Measurements from ENCODE around the gene TMEM131.

Gene TMEM131

GRCh38 chr2:97734061-97735051, 261.4 kb downstream of the TMEM131 start:
- TF ChIP-seq REST (IDR thresholded peaks at IDR 0.05; ENCODE audit: insufficient replicate concordance, low read depth) (no peak), POLR2AphosphoS5 (IDR thresholded peaks at IDR 0.05; ENCODE audit: low read depth) (no peak), GABPA (IDR thresholded peaks at IDR 0.05; ENCODE audit: low read depth) (no peak), SPI1 (IDR thresholded peaks at IDR 0.05; ENCODE audit: borderline replicate concordance, low read depth) (no peak), CTCF (IDR thresholded peaks at IDR 0.05; ENCODE audit: insufficient read depth, low read length) (no peak)
- H3K4me3 ChIP-seq (replicated peaks; ENCODE audit: insufficient read depth, low read length), result no peak overlapping the region
- DNase-seq (ENCODE audit: low read depth in 1 of 2, low spot score in 1 of 2), result no peak
- no peak overlapping the region for H3K27ac ChIP-seq (replicated peaks)
- H3K27me3 ChIP-seq (ENCODE audit: insufficient read depth, poor library complexity, severe bottlenecking), result no peaks in the 10 kb centered on the region

GRCh38 chr2:97733341-97734035, 262.3 kb downstream of the TMEM131 start:
- DNase-seq (ENCODE audit: low read depth in 1 of 2, low spot score in 1 of 2), result no peak
- no peaks in the 10 kb centered on the region for H3K27me3 ChIP-seq (ENCODE audit: insufficient read depth, poor library complexity, severe bottlenecking)
- no peak overlapping the region for H3K4me3 ChIP-seq (replicated peaks; ENCODE audit: insufficient read depth, low read length)
- no peak overlapping the region for H3K27ac ChIP-seq (replicated peaks)
- no peak for TF ChIP-seq CTCF (IDR thresholded peaks at IDR 0.05; ENCODE audit: insufficient read depth, low read length)
- no peak for TF ChIP-seq POLR2AphosphoS5 (IDR thresholded peaks at IDR 0.05; ENCODE audit: low read depth)
- TF ChIP-seq GABPA (IDR thresholded peaks at IDR 0.05; ENCODE audit: low read depth), result no peak
- TF ChIP-seq SPI1 (IDR thresholded peaks at IDR 0.05; ENCODE audit: borderline replicate concordance, low read depth), result no peak
- no peak for TF ChIP-seq REST (IDR thresholded peaks at IDR 0.05; ENCODE audit: insufficient replicate concordance, low read depth)

- no peak overlapping the region for H3K4me3 ChIP-seq (replicated peaks; ENCODE audit: insufficient read depth, low read length)
- H3K27ac ChIP-seq (replicated peaks), result no peak overlapping the region
- no peaks in the 10 kb centered on the region for H3K27me3 ChIP-seq (ENCODE audit: insufficient read depth, poor library complexity, severe bottlenecking)
- no peak for TF ChIP-seq SPI1 (IDR thresholded peaks at IDR 0.05; ENCODE audit: borderline replicate concordance, low read depth)
- TF ChIP-seq POLR2AphosphoS5 (IDR thresholded peaks at IDR 0.05; ENCODE audit: low read depth), result no peak
- TF ChIP-seq CTCF (IDR thresholded peaks at IDR 0.05; ENCODE audit: insufficient read depth, low read length), result no peak
- no peak for TF ChIP-seq GABPA (IDR thresholded peaks at IDR 0.05; ENCODE audit: low read depth)
- no peak for TF ChIP-seq REST (IDR thresholded peaks at IDR 0.05; ENCODE audit: insufficient replicate concordance, low read depth)
- DNase-seq (ENCODE audit: low read depth in 1 of 2, low spot score in 1 of 2), result no peak
Observed at GRCh38 chr2:97732436-97733340, 263.1 kb downstream of the TMEM131 start.

All from HL-60 (cell line).